GM19238 (cell line): Measurements from ENCODE around the gene KLHL36.

ENCODE experiments used
- DNase-seq: peaks from one replicate; pipeline ENCODE4 v3.0.0; 2011; ENCODE audit warnings: low spot score; ENCODE audit not compliant: insufficient read length

The KLHL36 gene

GRCh38 chr16:84641643-84642358, 6.5 kb upstream of the KLHL36 start:
- no peak for DNase-seq

- DNase-seq: no peak
Measured at GRCh38 chr16:84643180-84643583, 5.1 kb upstream of the KLHL36 start.

GRCh38 chr16:84643674-84644073, 4.6 kb upstream of the KLHL36 start:
- no peak for DNase-seq

GRCh38 chr16:84648595-84649510, 542 bp downstream of the KLHL36 start:
- peak; percentile 83 for DNase-seq

GRCh38 chr16:84649511-84649861, 1.2 kb downstream of the KLHL36 start:
- no peak for DNase-seq

- DNase-seq: no peak
Measured at GRCh38 chr16:84650062-84650991, 2.0 kb downstream of the KLHL36 start.

- no peak for DNase-seq
Measured at GRCh38 chr16:84652566-84652965, 4.3 kb downstream of the KLHL36 start.

GRCh38 chr16:84654238-84654637, 5.9 kb downstream of the KLHL36 start:
- DNase-seq: no peak

- no peak for DNase-seq
Measured at GRCh38 chr16:84654998-84655397, 6.7 kb downstream of the KLHL36 start.

GRCh38 chr16:84656649-84657048, 8.3 kb downstream of the KLHL36 start:
- no peak for DNase-seq

GRCh38 chr16:84657229-84657837, 9.0 kb downstream of the KLHL36 start:
- DNase-seq: no peak

- no peak for DNase-seq
Measured at GRCh38 chr16:84658690-84659089, 10.4 kb downstream of the KLHL36 start.

GRCh38 chr16:84659656-84660300, 11.5 kb downstream of the KLHL36 start:
- DNase-seq: no peak

- DNase-seq: no peak
Measured at GRCh38 chr16:84660973-84661372, 12.7 kb downstream of the KLHL36 start.

- DNase-seq: no peak
Measured at GRCh38 chr16:84661418-84662060, 13.2 kb downstream of the KLHL36 start.

- DNase-seq: no peak
Measured at GRCh38 chr16:84662471-84662870, 14.2 kb downstream of the KLHL36 start.

GRCh38 chr16:84663433-84664101, 15.3 kb downstream of the KLHL36 start:
- DNase-seq: peak; percentile 43

- no peak for DNase-seq
Measured at GRCh38 chr16:84665359-84665758, 17.0 kb downstream of the KLHL36 start.

GRCh38 chr16:84665843-84666242, 17.5 kb downstream of the KLHL36 start:
- no peak for DNase-seq
